Stimulated activated CD8-positive, alpha-beta memory T cell treated with anti-CD3 and anti-CD28 coated beads, Interleukin-2, amount 100 ng/mL, for 1 hour (primary cell): ENCODE data around the gene SH3BGRL3.
"Not testable (repeated sequence)": the region's sequence is repeated elsewhere in the genome, so short reads cannot be mapped to it uniquely, and the experiment has no call there.

ENCODE experiments used
- DNase-seq, 2 donors: peaks; one replicate each; pipeline ENCODE4 v3.0.0-alpha.2; 2020; ENCODE audit warnings: low read depth in 2 of 2

SH3BGRL3 gene

GRCh38 chr1:26317146-26317545 lies 37.3 kb downstream of the SH3BGRL3 start:
- DNase-seq, result no peak

GRCh38 chr1:26317612-26318337 lies 37.9 kb downstream of the SH3BGRL3 start, which contains the start of gene CD52:
Gene CD52 (plus strand): TSS chr1:26317958. CDS start chr1:26318018, 60 bp downstream.
- peak; percentile 22 to 49 for DNase-seq

- no peak for DNase-seq
Observed at GRCh38 chr1:26318338-26319064, 38.6 kb downstream of the SH3BGRL3 start.

GRCh38 chr1:26320896-26321295 lies 41.0 kb downstream of the SH3BGRL3 start:
- DNase-seq, result no peak

GRCh38 chr1:26321315-26322041 lies 41.6 kb downstream of the SH3BGRL3 start:
- DNase-seq, result peak; percentile 90 to 92

GRCh38 chr1:26322042-26322331 lies 42.1 kb downstream of the SH3BGRL3 start:
- no peak for DNase-seq

- DNase-seq, result no peak
Observed at GRCh38 chr1:26323382-26323781, 43.5 kb downstream of the SH3BGRL3 start.

GRCh38 chr1:26324550-26324949 lies 44.7 kb downstream of the SH3BGRL3 start:
- DNase-seq, result no peak

- DNase-seq, result no peak
Observed at GRCh38 chr1:26327956-26328362, 48.1 kb downstream of the SH3BGRL3 start.

GRCh38 chr1:26328597-26328996 lies 48.7 kb downstream of the SH3BGRL3 start:
- no peak for DNase-seq

- DNase-seq, result not testable (repeated sequence)
Observed at GRCh38 chr1:26329380-26329779, 49.5 kb downstream of the SH3BGRL3 start.

- no peak for DNase-seq
Observed at GRCh38 chr1:26330276-26330675, 50.4 kb downstream of the SH3BGRL3 start.
